Stimulated activated CD8-positive, alpha-beta memory T cell treated with anti-CD3 and anti-CD28 coated beads, Interleukin-2, amount 100 ng/mL, for 48 hours (primary cell): ENCODE measurements around the gene TADA3.

ENCODE experiments used
- DNase-seq, 2 donors: peaks; one replicate each; pipeline ENCODE4 v3.0.0-alpha.2; 2020; ENCODE audit warnings: low read depth in 2 of 2

TADA3 gene

DNA sequence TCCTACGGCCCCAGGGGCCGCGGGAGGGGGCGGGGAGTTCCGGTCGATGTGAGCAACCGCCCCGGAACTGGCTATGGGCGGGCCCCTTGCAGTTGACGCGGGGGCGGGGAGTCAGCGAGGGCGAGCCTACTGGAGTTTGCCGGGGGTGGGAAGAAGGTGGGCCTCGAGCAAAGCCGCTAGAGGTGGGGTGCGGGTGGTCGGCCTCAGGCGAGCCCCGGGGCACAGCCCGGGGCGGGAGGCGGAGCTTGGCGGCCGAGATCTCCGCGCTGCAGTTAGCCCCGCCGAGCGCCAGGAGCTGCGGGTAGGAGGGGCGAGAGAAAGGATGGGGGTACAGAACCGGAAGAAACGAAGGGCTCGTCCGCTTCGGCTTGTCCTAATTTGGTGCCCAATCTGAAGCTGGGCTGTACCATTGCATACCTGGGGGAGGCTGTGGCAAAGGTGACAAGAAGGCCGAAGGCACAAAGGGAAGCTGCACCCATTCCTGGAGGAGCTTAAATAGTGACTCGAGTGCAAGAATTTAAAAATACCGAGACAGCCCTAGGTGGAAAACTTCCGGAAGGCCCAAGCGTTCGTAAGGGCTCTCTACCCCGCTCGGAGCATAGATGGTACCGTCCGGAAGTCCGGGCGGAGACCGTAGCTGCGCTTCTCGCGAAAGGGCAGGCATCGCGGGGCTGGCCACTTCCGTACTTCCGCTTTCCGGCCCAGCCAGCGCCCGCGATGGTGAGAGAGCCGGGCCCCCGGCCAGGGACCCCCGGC lies at the start of gene TADA3, which contains the start of gene ARPC4:
Gene TADA3, minus strand, starts transcription at position 69 of the 756 bp plus-strand sequence. CDS start 1,007 bp downstream, outside the sequence.
Gene ARPC4, plus strand, starts transcription at position 678 of the 756 bp plus-strand sequence. Its CDS starts 40 bp downstream, at position 718.
- DNase-seq: peak; percentile 91 to 94

GRCh38 chr3:9841015-9841414 lies 48.7 kb upstream of the TADA3 start:
- no peak for DNase-seq

GRCh38 chr3:9838856-9839255 lies 46.6 kb upstream of the TADA3 start:
- DNase-seq: no peak

DNA sequence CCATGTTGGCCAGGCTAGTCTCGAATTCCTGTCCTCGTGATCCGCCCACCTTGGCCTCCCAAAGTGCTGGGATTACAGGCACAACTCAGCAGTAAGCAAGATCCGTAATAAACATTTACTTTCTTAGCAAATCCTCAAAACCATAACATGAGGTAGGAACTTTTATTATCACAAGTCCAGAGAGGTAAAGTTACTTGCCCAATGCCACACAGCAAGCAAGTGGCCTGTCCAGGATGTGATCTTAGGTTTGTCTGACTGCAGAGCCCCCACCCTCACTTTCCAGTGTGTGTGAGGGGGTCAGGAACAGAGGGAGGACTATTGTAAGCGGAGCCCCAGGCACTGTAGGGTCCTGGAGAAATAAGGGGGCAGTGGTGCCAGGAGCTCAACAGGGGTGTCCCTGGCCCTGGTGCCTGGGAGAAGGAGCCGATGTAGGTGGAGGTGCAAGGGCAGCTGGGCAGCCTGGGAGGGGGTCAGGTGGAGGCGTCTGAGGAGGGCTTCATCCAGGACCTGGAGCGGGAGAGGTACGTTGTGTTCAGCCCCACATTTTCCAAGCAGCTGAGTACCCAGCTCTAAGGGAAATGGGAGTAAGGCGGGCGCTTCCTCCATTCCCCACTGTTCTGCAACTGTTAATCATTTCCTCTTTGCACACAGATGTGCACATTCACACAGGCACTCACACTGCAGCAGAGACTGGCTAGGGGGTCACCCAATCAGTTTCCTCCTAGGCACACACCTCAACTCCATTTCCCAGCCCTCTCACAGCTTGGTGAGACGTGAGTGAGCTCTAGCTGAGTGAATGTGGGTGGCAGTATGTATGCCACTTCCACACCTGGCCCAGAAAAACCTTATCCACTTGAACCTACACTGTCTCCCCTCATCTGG lies 45.7 kb upstream of the TADA3 start:
- DNase-seq: no peak

DNA sequence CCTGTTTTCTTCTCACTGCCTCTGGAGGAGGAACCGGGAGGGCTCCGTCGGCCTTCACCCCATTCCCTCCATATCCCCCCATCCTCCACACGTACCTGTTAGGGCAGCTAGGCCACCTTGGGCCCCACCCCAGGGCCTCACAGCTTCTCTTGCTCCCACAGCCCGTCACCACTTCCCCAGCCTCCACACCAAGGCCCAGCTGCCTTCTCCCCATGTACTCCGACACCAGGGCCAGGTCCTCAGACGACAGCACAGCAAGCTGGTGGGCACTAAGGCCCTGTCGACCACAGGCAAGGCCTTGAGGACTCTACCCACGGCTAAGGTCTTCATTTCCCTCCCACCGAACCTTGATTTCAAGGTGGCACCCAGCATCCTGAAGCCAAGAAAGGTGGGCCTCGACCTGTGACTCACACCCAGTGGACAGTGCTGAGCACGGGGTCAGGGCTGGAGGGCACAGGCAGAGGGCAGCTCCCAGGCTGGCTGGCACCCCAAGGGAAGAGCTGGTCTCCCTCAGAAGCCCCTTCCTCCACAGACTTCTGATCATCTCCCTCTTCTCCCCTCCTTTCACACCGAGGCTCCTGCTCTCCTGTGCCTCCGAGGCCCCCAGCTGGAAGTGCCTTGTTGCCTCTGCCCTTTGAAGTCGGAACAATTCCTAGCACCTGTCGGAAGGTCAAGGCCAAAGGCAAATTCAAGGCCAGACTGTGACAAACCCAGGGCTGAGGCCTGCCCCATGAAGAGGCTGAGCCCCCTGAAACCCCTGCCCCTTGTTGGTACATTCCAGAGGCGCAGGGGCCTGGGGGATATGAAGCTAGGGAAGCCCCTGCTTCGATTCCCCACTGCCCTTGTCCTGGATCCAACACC lies 42.5 kb upstream of the TADA3 start:
- DNase-seq: no peak

DNA sequence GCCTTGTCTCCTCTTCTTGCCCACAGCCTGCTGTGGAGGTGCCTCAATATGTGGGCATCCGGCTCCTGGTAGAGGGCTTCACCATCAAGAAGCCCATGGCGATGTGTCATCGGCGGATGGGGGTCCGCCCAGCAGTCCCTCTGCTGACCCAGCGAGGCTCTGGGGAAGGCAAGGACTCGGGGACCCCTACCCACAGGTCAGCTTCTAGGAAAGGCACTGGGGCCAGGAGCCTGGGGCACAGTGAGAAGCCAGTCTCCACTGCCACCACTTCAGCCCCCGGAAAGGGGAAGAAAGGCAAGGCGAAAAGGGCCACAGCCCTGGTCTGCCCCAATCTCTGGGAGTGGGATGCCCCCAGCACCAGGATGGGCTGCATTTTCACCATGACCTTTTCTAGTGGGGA lies 40.8 kb upstream of the TADA3 start:
- DNase-seq: no peak

DNA sequence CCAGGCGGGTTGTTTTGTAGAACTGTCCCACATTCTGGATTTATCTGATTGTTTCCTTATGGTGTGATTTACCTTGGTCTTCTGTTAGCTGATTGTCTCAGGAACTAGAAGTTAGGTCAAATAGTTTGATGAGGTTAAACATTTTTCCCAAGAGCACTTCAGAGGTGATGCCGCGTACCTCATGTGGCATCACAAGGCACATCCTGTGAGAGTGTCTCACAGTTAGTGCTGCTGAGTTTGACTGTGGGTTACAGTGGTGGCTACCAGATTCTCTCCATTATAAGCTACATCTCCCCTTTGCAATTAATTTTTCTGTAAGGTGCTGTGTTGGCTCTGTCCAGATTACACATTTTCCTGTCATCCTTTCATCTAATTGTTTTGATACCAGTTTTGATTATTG lies 39.0 kb upstream of the TADA3 start:
- no peak for DNase-seq

DNA sequence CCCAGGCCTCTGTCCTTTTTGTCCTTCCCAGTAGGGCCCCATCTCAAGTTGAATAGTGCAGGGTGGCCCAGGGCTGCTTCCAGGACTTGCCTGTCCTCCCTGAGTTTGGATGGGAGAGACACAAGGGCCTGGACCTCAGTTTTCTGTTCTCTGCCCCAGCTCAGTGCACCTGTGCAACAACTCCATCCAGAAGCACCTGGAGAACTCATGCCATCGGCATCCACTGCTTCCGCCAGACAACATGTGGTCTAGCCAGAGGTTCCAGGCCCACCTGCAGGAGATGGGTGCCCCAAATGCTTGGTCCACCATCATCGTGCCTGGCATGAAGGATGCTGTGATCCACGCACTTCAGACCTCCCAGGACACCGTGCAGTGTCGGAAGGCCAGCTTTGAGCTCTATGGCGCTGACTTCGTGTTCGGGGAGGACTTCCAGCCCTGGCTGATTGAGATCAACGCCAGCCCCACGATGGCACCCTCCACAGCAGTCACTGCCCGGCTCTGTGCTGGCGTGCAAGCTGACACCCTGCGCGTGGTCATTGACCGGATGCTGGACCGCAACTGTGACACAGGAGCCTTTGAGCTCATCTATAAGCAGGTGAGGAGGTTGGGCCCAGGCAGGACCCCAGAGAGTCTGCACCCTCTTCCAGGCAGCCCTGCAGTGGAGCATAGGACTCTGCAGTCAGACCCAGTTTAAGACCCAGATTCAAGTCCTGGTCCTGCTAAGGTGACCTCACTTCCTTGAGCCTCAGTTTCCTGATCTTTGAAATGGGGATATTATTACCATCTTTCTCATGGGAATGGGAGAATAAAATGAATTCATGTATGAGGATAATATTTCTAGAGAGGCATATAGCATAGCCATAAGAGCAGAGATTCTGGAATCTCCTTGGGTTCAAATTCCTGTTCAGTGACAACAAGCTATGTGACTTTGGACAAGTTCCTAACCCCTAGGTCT lies 36.8 kb upstream of the TADA3 start:
- no peak for DNase-seq

DNA sequence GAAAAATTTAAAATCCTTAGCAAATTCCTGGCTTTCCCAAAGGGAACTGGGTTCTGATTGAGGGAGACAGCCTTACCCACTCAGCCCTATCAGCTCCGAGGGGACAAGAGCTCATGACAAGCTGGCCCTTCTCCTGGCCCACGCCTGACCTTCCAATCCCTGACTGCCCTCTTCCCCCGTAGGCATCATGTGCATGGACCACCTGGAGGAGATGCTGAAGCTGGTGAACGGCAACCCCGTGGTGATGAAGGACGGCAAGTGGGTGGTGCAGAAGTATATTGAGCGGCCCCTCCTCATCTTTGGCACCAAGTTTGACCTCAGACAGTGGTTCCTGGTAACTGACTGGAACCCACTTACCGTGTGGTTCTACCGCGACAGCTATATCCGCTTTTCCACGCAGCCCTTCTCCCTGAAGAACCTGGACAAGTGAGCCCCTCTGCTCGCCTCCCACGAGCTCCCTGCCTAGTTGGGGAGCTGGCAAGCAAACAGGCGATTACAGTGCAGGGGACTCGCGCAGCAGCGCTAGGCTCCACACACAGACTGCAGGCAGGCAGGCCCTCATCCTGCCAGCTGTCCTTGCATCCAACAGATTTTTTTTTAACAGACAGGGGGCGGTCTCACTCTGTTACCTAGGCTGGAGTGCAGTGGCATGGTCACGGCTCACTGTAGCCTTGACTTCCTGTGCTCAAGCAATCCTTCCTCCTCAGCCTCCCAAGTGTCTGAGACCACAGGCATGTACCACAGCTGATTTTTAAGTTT lies 34.7 kb upstream of the TADA3 start:
- no peak for DNase-seq

DNA sequence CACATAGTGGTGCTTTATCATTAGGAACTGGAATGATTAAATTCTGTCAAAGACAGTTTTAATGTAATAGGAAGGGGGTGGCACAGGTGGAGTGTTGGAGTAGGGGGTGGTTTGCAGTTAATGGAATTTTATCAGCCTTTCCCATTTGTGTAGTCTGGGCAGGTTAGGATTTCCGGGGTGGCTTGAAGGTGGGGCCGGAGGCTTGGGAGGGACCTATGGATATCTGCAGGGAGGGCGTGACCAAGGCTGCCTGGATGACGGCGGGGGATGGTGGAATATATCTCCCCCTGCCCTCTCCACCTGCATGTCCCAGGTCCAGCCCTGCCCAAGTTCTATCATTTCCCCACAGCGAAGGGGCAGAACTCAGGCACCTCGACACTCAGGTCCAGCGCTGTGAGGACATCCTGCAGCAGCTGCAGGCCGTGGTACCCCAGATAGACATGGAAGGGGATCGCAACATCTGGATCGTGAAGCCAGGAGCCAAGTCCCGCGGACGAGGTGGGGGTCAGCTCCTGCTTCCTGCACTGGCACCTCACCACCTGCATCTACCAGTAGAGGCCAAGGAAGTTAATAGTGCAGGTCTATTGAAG lies 33.3 kb upstream of the TADA3 start:
- no peak for DNase-seq

- DNase-seq: no peak
Measured at GRCh38 chr3:9820946-9821345, 28.7 kb upstream of the TADA3 start.

GRCh38 chr3:9820543-9820942 lies 28.3 kb upstream of the TADA3 start:
- no peak for DNase-seq

GRCh38 chr3:9818666-9819335 lies 26.5 kb upstream of the TADA3 start:
- no peak for DNase-seq

- no peak for DNase-seq
Measured at GRCh38 chr3:9817436-9817835, 25.2 kb upstream of the TADA3 start.

GRCh38 chr3:9815986-9816385 lies 23.7 kb upstream of the TADA3 start:
- DNase-seq: no peak

DNA sequence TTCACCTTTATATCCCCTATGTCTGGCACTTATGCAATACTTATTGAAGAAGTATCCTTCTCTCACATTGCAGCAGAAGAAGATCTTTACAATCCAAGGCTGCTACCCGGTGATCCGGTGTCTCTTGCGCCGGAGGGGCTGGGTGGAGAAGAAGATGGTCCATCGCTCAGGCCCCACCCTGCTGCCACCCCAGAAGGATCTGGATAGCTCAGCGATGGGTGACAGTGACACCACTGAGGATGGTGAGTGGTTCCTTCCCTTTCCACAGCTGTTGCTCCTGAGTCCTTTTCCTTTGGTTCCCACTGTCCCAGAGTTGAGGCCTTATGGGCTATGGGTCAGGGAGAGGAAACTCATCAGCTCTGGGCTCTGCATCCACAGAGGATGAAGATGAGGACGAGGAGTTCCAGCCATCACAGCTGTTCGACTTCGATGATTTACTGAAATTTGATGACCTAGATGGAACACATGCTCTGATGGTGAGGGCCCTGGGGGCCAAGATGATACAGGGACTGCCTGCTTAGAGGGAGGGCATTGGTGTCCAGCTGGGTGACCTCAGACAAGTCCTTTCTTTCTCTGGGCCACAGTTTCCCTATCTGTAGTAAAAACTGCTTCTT lies 20.7 kb upstream of the TADA3 start:
- no peak for DNase-seq

GRCh38 chr3:9810846-9811245 lies 18.6 kb upstream of the TADA3 start:
- DNase-seq: no peak

DNA sequence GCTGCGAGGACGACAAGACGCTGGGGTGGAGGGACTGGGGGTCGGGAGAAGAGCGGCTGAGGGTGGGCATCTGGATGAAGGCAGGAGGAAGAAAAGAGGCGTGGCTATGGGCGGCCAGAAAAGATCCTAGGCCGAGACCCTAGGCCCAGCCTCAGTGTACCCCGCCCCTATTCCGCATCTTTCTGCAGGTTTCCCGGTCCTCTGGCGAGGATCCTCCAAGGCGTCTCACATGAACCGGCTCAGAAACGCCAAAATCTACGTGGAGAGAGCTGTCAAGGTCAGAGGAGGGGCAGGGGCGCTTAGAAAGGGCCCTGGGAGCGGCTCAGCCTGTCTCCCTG lies 18.1 kb upstream of the TADA3 start:
- DNase-seq: no peak
